HG03342 (cell line): Measurements from ENCODE around the gene CALML5.
"Not testable (repeated sequence)": the region's sequence is repeated elsewhere in the genome, so short reads cannot be mapped to it uniquely, and the experiment has no call there.

Experiments
- ATAC-seq: cut with Tn5 transposase; IDR thresholded peaks from one replicate; pipeline ENCODE4 v1.9.1; 2021; ENCODE audit warnings: mild to moderate bottlenecking, moderate library complexity; ENCODE audit not compliant: unreplicated experiment

Gene CALML5

DNA sequence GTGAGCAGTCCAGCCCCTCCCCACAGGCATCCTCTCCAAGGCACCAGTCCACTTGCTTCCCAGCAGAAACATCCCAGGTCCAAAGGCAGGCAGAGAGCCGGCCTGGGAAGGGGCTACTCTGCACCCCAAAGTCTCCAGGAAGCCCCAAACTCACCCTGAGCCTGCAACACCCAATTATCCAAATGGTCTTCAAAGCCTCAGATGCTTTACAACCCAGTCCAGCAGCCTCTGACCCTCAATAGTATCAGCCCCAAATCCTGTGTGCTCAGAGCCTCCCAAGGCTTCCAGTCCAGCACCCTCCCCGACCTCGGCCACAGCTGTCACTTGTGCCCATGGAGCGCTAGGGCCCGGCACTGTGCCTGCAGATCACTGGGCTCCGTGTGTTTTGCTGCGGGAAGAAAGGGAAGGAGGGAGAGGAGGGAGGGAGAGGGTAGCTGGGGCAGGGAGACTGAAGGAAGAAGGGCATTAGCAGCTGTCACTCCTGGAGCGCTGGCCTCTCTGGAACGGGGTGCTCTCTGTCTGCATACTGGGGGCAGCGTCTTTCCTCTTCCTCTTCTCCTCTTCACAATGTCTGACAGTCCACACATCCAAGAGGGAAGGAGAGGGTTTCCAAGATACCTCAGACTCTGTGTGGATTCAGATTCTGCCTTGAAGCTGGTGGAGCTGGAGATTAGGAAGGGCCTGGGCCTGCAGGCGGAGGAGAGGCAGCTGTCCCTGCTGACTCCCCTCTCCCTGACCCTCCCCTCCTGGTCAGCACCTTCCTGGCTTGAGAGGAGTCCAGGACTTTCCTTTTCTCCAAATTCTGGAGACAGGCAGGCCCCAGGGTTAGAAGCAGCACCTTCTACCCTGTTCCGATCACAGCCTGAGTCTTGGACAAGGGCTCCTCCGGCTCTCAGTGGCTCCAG is 13.2 kb downstream of the CALML5 start:
- ATAC-seq = no peak

GRCh38 chr10:5485290-5485689 is 14.1 kb downstream of the CALML5 start:
- no peak for ATAC-seq

DNA sequence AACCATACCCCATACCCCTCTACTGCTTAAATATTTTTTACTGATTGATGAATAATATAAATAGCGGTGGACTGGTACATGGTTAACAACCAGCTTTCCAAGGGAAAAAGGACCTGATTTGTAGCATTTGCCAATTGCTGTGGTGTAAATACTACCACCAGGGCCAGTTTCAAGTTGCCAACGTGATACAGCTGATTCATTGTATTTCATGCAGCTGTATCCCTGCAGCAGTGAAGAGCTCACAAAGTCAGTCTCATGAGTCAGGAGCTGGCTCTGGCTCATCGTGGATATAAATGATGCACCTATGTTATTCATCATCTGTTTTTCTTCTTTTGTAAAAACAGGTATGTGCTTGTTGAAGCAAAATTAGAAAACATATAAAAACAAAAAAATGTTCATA is 15.2 kb downstream of the CALML5 start:
- no peak for ATAC-seq

GRCh38 chr10:5482016-5482415 is 17.4 kb downstream of the CALML5 start:
- no peak for ATAC-seq

DNA sequence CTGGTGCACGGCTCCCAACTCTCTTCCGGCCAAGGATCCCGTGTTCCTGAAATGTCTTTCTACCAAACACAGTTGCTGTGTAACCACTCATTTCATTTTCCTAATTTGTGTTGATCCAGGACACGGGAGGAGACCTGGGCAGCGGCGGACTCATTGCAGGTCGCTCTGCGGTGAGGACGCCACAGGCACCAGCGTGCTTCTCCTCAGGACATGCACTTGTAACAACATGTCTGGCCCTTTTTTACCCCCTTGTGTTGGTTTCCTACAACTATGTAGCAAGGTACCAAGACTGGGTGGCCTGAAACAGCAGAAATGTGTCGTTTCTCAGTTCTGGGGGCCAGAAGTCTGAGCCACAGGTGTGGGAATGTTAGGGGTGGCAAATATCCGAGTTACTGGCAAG is 18.2 kb downstream of the CALML5 start:
- no peak for ATAC-seq

- no peak for ATAC-seq
These were observed 19.0 kb downstream of the CALML5 start for GRCh38 chr10:5480162-5480941.

- ATAC-seq = no peak
These were observed 19.7 kb downstream of the CALML5 start for GRCh38 chr10:5479481-5480161.

GRCh38 chr10:5478694-5479305 is 20.6 kb downstream of the CALML5 start:
- no peak for ATAC-seq

GRCh38 chr10:5477948-5478693 is 21.2 kb downstream of the CALML5 start:
- ATAC-seq = no peak

DNA sequence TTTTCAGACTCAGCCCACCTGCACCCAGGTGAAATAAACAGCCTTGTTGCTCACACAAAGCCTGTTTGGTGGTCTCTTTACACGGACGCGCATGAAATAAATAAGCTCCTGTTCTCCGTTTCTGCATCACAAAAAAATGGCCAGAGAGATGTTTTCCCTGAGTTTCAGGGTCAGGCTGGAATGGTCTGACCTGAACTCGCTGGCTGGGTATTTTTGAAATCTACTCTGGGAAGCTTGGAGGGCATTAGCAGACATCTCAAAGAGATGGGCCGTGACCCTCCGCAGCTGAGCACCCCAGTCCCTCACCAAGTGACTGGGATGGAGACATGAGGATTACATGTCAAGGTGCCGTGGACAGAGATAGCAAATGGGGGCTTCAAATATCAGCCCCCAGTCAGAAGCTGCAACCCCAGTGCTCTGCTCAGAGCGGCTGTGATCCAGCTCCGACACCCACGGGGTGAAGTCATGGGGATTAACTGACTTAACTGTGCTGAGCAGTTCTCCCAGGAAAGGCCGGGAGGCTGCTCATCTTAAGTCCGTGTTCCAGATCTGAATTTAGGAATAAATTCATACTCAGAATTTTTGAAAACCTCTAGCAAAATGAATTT is 22.3 kb downstream of the CALML5 start:
- ATAC-seq = no peak

GRCh38 chr10:5475974-5476807 is 23.2 kb downstream of the CALML5 start:
- not testable (repeated sequence) for ATAC-seq

DNA sequence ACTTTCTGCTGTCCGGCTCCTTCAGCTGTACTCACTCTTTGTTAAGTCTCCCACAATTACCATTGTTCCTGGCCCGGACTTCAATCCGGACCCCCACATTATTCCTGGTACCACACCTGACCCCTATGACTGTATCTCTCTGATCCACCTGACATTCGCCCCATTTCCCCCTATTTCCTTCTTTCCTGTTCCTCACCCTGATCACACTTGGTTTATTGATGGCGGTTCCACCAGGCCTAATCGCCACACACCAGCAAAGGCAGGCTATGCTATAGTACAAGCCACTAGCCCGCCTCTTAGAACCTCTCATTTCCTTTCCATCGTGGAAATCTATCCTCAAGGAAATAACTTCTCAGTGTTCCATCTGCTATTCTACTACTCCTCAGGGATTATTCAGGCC is 24.3 kb downstream of the CALML5 start:
- not testable (repeated sequence) for ATAC-seq

- ATAC-seq = not testable (repeated sequence)
These were observed 24.7 kb downstream of the CALML5 start for GRCh38 chr10:5474642-5475041.

DNA sequence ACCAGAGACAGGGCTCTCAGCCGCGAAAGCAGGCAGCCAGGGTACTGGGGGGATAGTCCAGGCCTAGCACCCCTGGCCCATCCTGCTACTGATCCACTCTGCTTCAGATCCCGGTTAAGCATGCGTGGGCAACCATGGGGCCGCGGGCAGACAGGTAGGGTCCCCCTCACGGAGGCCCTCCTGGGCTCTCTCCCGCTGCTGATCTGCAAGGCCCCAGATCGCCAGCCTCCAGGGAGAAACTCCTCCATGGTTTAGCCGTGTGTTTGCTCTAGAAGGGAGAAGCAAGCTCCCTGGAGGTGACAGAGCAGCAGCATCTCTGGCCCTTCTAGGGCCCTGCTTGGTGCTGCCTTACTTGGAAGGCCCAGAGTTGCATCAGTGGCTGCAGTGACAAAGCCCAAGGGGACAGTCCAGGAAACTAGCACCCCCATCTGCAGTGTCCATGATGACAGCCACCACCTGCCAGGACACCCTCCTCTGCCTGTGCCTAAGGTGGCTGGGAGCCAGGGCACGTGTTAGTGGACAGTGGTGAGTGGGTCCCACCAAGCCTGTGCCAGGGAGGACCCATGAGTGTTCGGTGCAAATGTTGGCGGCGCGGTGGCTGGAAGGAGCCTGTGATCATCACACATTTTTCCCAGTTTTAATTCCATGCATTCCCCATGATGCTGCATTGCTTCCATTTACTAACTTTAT is 29.2 kb downstream of the CALML5 start:
- no peak for ATAC-seq

DNA sequence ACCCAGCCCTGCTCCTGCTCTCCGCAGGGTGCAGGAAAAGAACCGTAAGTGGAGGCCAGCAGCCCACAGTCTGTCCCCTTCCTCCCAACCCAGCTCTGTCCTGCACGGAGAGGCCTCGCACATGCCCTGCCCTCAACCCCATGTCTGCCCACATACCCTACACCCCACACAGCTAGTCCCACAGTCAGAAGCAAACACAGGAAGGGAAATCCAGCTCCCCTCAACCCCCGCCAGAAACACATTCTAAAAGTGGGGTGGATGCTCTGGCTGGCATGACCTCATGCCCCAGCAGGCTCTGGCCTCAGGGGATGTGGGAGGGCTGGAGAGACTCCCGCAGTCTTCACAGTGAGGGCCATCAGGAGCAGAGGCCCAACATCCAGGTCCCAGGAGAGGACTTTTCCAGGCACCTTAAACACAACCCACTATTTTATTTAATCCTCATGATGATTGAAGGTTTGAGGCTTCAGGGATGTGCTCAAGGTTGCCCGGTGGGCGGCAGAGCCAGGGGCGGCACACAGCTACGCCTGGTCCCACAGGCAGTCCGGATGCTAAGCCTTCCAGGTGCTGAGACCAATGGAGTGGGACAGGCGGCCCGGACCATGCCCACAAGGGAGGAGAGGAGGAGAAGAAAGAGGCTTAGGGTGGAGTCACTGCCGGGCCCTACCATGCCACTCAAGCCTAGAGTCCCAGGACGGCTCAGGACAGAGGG is 29.9 kb downstream of the CALML5 start:
- no peak for ATAC-seq

- ATAC-seq = no peak
These were observed 30.9 kb downstream of the CALML5 start for GRCh38 chr10:5468262-5469106.
